GM12865 (cell line): ENCODE measurements around the gene LPAR1.
"Not testable (repeated sequence)": the region's sequence is repeated elsewhere in the genome, so short reads cannot be mapped to it uniquely, and the experiment has no call there.

Experiments
- DNase-seq: peaks from one replicate; pipeline ENCODE4 v3.0.0; 2010; ENCODE audit warnings: low read depth
- H3K4me3 ChIP-seq: 2 replicates; pipeline ENCODE4 v1.5.1; 2011; ENCODE audit warnings: mild to moderate bottlenecking, low read depth, low read length, control low read depth
- TF ChIP-seq, protein P1 (sequence below): IDR thresholded peaks from 2 replicates; pipeline ENCODE4 v1.5.1; 2011; ENCODE audit warnings: low read length, control low read depth, low read depth, inconsistent platforms; ENCODE audit not compliant: insufficient read depth; ENCODE audit errors: missing control alignments

LPAR1 gene

GRCh38 chr9:110828264-110828663, 210.0 kb downstream of the LPAR1 start:
- TF ChIP-seq, protein P1, sequence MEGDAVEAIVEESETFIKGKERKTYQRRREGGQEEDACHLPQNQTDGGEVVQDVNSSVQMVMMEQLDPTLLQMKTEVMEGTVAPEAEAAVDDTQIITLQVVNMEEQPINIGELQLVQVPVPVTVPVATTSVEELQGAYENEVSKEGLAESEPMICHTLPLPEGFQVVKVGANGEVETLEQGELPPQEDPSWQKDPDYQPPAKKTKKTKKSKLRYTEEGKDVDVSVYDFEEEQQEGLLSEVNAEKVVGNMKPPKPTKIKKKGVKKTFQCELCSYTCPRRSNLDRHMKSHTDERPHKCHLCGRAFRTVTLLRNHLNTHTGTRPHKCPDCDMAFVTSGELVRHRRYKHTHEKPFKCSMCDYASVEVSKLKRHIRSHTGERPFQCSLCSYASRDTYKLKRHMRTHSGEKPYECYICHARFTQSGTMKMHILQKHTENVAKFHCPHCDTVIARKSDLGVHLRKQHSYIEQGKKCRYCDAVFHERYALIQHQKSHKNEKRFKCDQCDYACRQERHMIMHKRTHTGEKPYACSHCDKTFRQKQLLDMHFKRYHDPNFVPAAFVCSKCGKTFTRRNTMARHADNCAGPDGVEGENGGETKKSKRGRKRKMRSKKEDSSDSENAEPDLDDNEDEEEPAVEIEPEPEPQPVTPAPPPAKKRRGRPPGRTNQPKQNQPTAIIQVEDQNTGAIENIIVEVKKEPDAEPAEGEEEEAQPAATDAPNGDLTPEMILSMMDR: no peak
- DNase-seq: no peak
- no peak overlapping the region for H3K4me3 ChIP-seq

DNA sequence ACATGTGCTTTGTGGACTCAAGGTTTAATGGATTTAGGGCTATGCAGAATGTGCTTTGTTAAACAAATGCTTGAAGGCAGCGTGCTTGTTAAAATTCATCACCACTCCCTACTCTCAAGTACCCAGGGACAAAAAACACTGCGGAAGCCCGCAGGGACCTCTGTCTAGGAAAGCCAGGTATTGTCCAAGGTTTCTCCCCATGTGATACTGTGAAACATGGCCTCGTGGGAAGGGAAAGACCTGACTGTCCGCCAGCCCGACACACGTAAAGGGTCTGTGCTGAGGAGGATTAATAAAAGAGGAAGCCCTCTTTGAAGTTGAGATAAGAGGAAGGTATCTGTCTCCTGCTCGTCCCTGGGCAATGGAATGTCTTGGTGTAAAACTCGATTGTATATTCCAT, 211.9 kb downstream of the LPAR1 start:
- DNase-seq: not testable (repeated sequence)

GRCh38 chr9:110825950-110826349, 212.3 kb downstream of the LPAR1 start:
- H3K4me3 ChIP-seq: no peak overlapping the region
- TF ChIP-seq, protein P1: no peak
- no peak for DNase-seq

More for the DNA sequence above, 211.9 kb downstream of the LPAR1 start:
- H3K4me3 ChIP-seq: not testable (repeated sequence)

DNA sequence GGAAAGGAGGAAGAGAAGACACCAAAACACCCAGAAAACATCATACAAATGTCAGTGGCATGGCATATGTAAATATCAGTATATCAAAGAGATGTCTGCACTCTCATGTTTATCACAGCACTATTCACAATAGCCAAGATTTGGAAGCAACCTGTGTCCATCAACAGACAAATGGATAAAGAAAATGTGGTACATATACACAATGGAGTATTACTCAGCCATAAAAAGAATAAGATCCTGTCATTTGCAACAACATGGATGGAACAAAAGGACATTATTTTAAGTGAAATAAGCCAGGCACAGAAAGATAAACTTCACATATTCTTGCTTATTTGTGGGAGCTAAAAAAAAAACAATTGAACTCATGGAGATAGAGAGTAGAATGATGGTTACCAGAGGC, 213.1 kb downstream of the LPAR1 start:
- DNase-seq, H3K4me3 ChIP-seq: not testable (repeated sequence)
